Measurements from ENCODE around the gene CACNG3.
"Not testable (repeated sequence)": the region's sequence is repeated elsewhere in the genome, so short reads cannot be mapped to it uniquely, and the experiment has no call there.

The CACNG3 gene

GRCh38 chr16:24279982-24280515, 23.9 kb downstream of the CACNG3 start:
- no peak for DNase-seq

- no peak for DNase-seq
These were observed 25.3 kb downstream of the CACNG3 start for GRCh38 chr16:24281466-24281865.

GRCh38 chr16:24282141-24282540, 26.0 kb downstream of the CACNG3 start:
- no peak for DNase-seq

- DNase-seq = no peak
These were observed 30.7 kb downstream of the CACNG3 start for GRCh38 chr16:24286741-24287405.

GRCh38 chr16:24288516-24288915, 32.4 kb downstream of the CACNG3 start:
- no peak for DNase-seq

GRCh38 chr16:24289166-24289700, 33.1 kb downstream of the CACNG3 start:
- no peak for DNase-seq

- DNase-seq = no peak
These were observed 35.8 kb downstream of the CACNG3 start for GRCh38 chr16:24291932-24292331.

- DNase-seq = no peak
These were observed 38.0 kb downstream of the CACNG3 start for GRCh38 chr16:24294131-24294530.

GRCh38 chr16:24297375-24297774, 41.2 kb downstream of the CACNG3 start:
- no peak for DNase-seq

- no peak for DNase-seq
These were observed 42.5 kb downstream of the CACNG3 start for GRCh38 chr16:24298548-24299167.

GRCh38 chr16:24300750-24301149, 44.6 kb downstream of the CACNG3 start:
- DNase-seq = not testable (repeated sequence)

GRCh38 chr16:24302636-24303035, 46.5 kb downstream of the CACNG3 start:
- DNase-seq = no peak

- DNase-seq = no peak
These were observed 52.1 kb downstream of the CACNG3 start for GRCh38 chr16:24308200-24308599.

GRCh38 chr16:24309258-24310142, 53.4 kb downstream of the CACNG3 start:
- peak in 1 of 5 experiments; percentile 5 for DNase-seq

GRCh38 chr16:24315343-24315742, 59.2 kb downstream of the CACNG3 start:
- no peak for DNase-seq

GRCh38 chr16:24318680-24319079, 62.5 kb downstream of the CACNG3 start:
- no peak for DNase-seq

GRCh38 chr16:24319126-24319814, 63.1 kb downstream of the CACNG3 start:
- no peak for DNase-seq

- DNase-seq = no peak
These were observed 66.0 kb downstream of the CACNG3 start for GRCh38 chr16:24322106-24322505.

GRCh38 chr16:24324421-24324820, 68.3 kb downstream of the CACNG3 start:
- no peak for DNase-seq

GRCh38 chr16:24328835-24329452, 72.8 kb downstream of the CACNG3 start:
- DNase-seq = no peak

- no peak for DNase-seq
These were observed 76.0 kb downstream of the CACNG3 start for GRCh38 chr16:24332178-24332577.

GRCh38 chr16:24332582-24333090, 76.5 kb downstream of the CACNG3 start:
- no peak for DNase-seq

All from T-helper 2 cell (primary cell).